Kidney (tissue), 14 donors: ENCODE data around the gene MAL. TPM values are rescaled to one million over a fixed set of nuclear protein-coding genes. Genes with fewer than 3 reads are reported as not detected.

Experiments
- DNase-seq, 5 donors: peaks; one replicate each; pipeline ENCODE4 v3.0.0-alpha.2; 2013 to 2020
- FAIRE-seq: peaks from 2 replicates; lab custom pipeline; 2012; peaks lifted over from hg19 to GRCh38; lab: Jason Lieb, UNC
- H3K27ac ChIP-seq, 2 donors: one replicate each; pipeline ENCODE4 v1.7.0; 2013; ENCODE audit warnings: low read depth in 2 of 2, low read length in 2 of 2, inconsistent platforms in 1 of 2
- H3K27me3 ChIP-seq: one replicate; pipeline ENCODE4 v1.7.1; 2013; ENCODE audit warnings: low read length, inconsistent platforms; ENCODE audit not compliant: control insufficient read depth, insufficient read depth
- H3K36me3 ChIP-seq, 3 donors: one replicate each; pipeline versions ENCODE4 v1.7.0 to v1.7.1; 2013; ENCODE audit warnings: low read length in 3 of 3, control low read depth in 1 of 3, inconsistent platforms in 1 of 3; ENCODE audit not compliant: insufficient read depth in 3 of 3, control insufficient read depth in 2 of 3
- H3K4me1 ChIP-seq, 3 donors: one replicate each; pipeline versions ENCODE4 v1.7.0 to v1.7.1; 2013; ENCODE audit warnings: low read length in 3 of 3, inconsistent platforms in 1 of 3, low read depth in 1 of 3; ENCODE audit not compliant: control insufficient read depth in 2 of 3, insufficient read depth in 2 of 3
- H3K4me3 ChIP-seq, 3 donors: one replicate each; pipeline versions ENCODE4 v1.7.0 to v1.8.1; 2013; ENCODE audit warnings: low read length in 3 of 3, control low read depth in 1 of 3, inconsistent platforms in 1 of 3
- H3K9ac ChIP-seq, 3 donors: one replicate each; pipeline versions ENCODE4 v1.7.0 to v1.7.1; 2013; ENCODE audit warnings: low read length in 3 of 3, control low read depth in 1 of 3, inconsistent platforms in 1 of 3
- H3K9me3 ChIP-seq, 3 donors: one replicate each; pipeline versions ENCODE4 v1.7.0 to v1.7.1; 2013; ENCODE audit warnings: low read length in 3 of 3, control low read depth in 1 of 3, inconsistent platforms in 1 of 3; ENCODE audit not compliant: control insufficient read depth in 2 of 3, insufficient read depth in 1 of 3
- intact Hi-C: fragments of 100-400 bp; cut with DNase I; formaldehyde crosslinking; loops from one replicate; pipeline ENCODE4 v1.11.1; 2022
- polyA plus RNA-seq: library from polyadenylated mRNA; stranded (reverse); fragments of 350-450 nt; fragmentation: Illumina TruSeq; extraction: RNeasy Lipid Tissue Mini Kit (QIAGEN cat#74804); gene quantifications from one replicate; pipeline ENCODE4 v1.2.3, GENCODE V29; 2014; ENCODE audit warnings: low read depth, low replicate concordance; ENCODE audit not compliant: insufficient read depth
- total RNA-seq: library from RNA; stranded (reverse); fragmentation: NEBNext Ultra II Directional; extraction: Animal tissue kit (Norgen Biotek cat#: 25700); gene quantifications from one replicate; pipeline ENCODE4 v1.2.1, GENCODE V29; 2021
- TF ChIP-seq, protein P1 (sequence below): IDR thresholded peaks from 3 replicates; pipeline ENCODE4 v1.5.1; 2012; ENCODE audit warnings: mild to moderate bottlenecking, moderate library complexity, borderline replicate concordance; ENCODE audit not compliant: insufficient read depth; ENCODE audit errors: extremely low read depth
- donor health status: control.
- donor health status: control.
- donor health status: control.
- donor health status: control.
- donor health status: control.
- donor health status: DM: yes; HTN: yes; CAD: no.
- donor health status: Normal renal cell carcinoma (clear cell type).

MAL gene
- total and polyA plus RNA-seq, 2 donors from 2014 or later = 477 to 1,006 TPM

DNA sequence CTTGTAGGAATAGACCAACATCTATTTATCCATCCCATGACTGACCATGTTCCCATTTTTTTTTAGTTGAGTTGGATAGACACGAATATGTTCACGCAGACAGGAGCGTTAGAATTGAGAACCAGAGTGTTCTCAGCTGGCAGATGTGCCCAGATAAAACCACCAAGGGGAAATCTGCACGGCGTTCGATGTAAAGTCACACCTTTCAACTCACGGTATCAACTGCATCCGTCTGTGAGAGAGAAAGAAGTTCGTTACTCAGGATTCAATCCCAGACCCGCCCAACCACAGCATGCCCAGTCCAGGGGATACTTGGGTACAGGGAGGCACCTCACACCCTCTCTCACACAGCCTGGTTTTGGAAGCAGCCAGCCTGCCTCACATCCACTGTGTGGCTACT is 26.1 kb downstream of the MAL start:
- H3K4me3 ChIP-seq = no peak overlapping the region
- FAIRE-seq (no peak), DNase-seq (no peak)
- H3K4me1 ChIP-seq = peaks cover 0 to 32% (median 21%) of the 10 kb centered on the region in 3 donors
- no peaks in the 10 kb centered on the region for H3K9me3 ChIP-seq
- TF ChIP-seq, protein P1, sequence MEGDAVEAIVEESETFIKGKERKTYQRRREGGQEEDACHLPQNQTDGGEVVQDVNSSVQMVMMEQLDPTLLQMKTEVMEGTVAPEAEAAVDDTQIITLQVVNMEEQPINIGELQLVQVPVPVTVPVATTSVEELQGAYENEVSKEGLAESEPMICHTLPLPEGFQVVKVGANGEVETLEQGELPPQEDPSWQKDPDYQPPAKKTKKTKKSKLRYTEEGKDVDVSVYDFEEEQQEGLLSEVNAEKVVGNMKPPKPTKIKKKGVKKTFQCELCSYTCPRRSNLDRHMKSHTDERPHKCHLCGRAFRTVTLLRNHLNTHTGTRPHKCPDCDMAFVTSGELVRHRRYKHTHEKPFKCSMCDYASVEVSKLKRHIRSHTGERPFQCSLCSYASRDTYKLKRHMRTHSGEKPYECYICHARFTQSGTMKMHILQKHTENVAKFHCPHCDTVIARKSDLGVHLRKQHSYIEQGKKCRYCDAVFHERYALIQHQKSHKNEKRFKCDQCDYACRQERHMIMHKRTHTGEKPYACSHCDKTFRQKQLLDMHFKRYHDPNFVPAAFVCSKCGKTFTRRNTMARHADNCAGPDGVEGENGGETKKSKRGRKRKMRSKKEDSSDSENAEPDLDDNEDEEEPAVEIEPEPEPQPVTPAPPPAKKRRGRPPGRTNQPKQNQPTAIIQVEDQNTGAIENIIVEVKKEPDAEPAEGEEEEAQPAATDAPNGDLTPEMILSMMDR = no peak
- H3K36me3 ChIP-seq = peaks cover 0 to 9% (median 0%) of the 10 kb centered on the region in 3 donors
- peak overlapping the region in 1 of 3 donors; percentile 39 for H3K9ac ChIP-seq
- H3K27ac ChIP-seq = peak overlapping the region; percentile 71 to 91
- no peaks in the 10 kb centered on the region for H3K27me3 ChIP-seq
- intact Hi-C loops = no loop called here

DNA sequence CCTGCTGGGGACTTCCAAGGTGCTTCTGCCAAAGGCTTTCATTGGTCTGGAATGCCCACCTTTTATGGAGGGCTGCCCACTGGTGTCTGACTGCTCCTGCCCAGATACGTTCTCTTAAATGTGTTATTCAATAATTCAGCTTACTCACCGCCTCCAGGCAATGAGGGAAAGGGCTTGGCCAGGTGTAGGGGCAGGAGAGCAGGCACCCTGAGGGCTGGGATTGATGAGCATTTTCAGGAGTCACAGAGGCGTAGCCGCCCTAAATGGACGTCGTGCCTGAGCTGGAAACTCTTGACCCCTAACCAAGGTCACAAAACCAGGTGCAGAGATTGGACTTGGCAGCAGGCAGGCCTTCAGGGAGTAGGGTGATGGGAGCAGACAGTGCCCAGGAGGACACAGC is 26.8 kb downstream of the MAL start:
- H3K27me3 ChIP-seq = no peaks in the 10 kb centered on the region
- TF ChIP-seq, protein P1 = no peak
- DNase-seq = peak; percentile 74 to 91 (median 84)
- peaks cover 0 to 9% (median 0%) of the 10 kb centered on the region in 3 donors for H3K36me3 ChIP-seq
- no peak overlapping the region for H3K4me3 ChIP-seq
- H3K9ac ChIP-seq = peak overlapping the region in 1 of 3 donors; percentile 39
- intact Hi-C loops = no loop called here
- peak overlapping the region; percentile 71 to 91 for H3K27ac ChIP-seq
- no peak for FAIRE-seq
- peaks cover 0 to 34% (median 21%) of the 10 kb centered on the region in 3 donors for H3K4me1 ChIP-seq
- no peaks in the 10 kb centered on the region for H3K9me3 ChIP-seq

DNA sequence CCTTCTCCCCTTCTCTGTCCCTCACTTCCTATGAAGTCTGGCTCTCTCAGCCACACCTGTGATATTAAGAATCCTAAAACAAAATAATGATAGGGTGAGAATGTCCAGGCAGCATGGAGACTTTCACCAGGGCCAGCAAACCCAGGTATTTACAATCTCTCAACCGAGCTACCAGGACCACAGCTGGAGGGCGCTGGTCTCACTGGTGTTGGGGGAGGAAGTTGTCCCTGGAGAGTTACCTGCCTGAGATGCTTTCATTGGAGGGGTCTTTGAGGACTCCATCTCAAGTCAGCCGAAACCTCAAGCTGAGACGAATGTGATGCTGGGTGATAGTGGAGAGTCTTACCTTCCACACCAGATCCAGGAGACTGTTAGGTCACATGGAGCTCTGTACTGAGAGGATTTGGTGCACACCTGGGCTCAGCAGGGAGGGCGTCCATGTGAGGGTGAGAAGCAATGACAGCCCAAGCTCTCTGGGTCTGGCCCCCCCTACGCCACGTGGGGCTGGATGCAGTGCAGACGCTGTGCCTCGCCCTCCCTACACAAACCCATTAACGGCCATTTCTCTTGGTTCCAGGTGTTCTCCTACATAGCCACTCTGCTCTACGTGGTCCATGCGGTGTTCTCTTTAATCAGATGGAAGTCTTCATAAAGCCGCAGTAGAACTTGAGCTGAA is 27.4 kb downstream of the MAL start:
- H3K27ac ChIP-seq = peak overlapping the region; percentile 63 to 91
- H3K4me3 ChIP-seq = no peak overlapping the region
- FAIRE-seq (no peak), DNase-seq (no peak)
- peaks cover 0 to 37% (median 23%) of the 10 kb centered on the region in 3 donors for H3K4me1 ChIP-seq
- intact Hi-C loops = no loop called here
- H3K9ac ChIP-seq = no peak overlapping the region
- TF ChIP-seq, protein P1 = no peak
- H3K36me3 ChIP-seq = peaks cover 0 to 9% (median 0%) of the 10 kb centered on the region in 3 donors
- no peaks in the 10 kb centered on the region for H3K27me3 ChIP-seq
- H3K9me3 ChIP-seq = no peaks in the 10 kb centered on the region
